Hepatocyte (in vitro differentiated cells): ENCODE results near the gene STT3B. TPM values are rescaled to one million over a fixed set of nuclear protein-coding genes. Genes with fewer than 3 reads are reported as not detected.
A peak's percentile ranks its signal among the peaks of the same experiment; 100 is the strongest.

Experiments used
- DNase-seq: peaks from one replicate; pipeline ENCODE4 v3.0.0-alpha.2; 2016; ENCODE audit warnings: low spot score
- H2AFZ ChIP-seq: fragments of 200-600 bp; sonication (generic); 2 replicates; pipeline ENCODE4 v1.6.0; 2016; ENCODE audit warnings: antibody characterized with exemption, mild to moderate bottlenecking
- H3K27ac ChIP-seq: fragments of 200-600 bp; sonication (generic); 2 replicates; pipeline ENCODE4 v1.5.1; 2016; ENCODE audit warnings: mild to moderate bottlenecking
- H3K27me3 ChIP-seq: fragments of 200-600 bp; sonication (generic); 2 replicates; pipeline ENCODE4 v1.6.1; 2016
- H3K36me3 ChIP-seq: fragments of 200-600 bp; sonication (generic); replicated peaks from 2 replicates; pipeline ENCODE4 v1.5.1; 2016; ENCODE audit warnings: low read depth; ENCODE audit not compliant: insufficient read depth
- H3K4me1 ChIP-seq: fragments of 200-600 bp; sonication (generic); 2 replicates; pipeline ENCODE4 v1.5.1; 2016; ENCODE audit warnings: mild to moderate bottlenecking, moderate library complexity; ENCODE audit not compliant: insufficient read depth
- H3K4me2 ChIP-seq: fragments of 200-600 bp; sonication (generic); 2 replicates; pipeline ENCODE4 v1.6.0; 2016
- H3K4me3 ChIP-seq: fragments of 200-600 bp; sonication (generic); 2 replicates; pipeline ENCODE4 v1.5.1; 2016; ENCODE audit warnings: mild to moderate bottlenecking
- H3K79me2 ChIP-seq: fragments of 200-600 bp; sonication (generic); 2 replicates; pipeline ENCODE4 v1.6.0; 2017; ENCODE audit warnings: mild to moderate bottlenecking
- H3K9me2 ChIP-seq: fragments of 200-600 bp; sonication (generic); replicated peaks from 2 replicates; pipeline ENCODE4 v1.6.0; 2017; ENCODE audit warnings: mild to moderate bottlenecking; ENCODE audit not compliant: insufficient read depth
- H3K9me3 ChIP-seq: fragments of 200-600 bp; sonication (generic); 2 replicates; pipeline ENCODE4 v1.5.1; 2016; ENCODE audit warnings: low read depth, mild to moderate bottlenecking
- H4K20me1 ChIP-seq: fragments of 200-600 bp; sonication (generic); 2 replicates; pipeline ENCODE4 v1.6.0; 2016; ENCODE audit warnings: mild to moderate bottlenecking; ENCODE audit not compliant: insufficient read depth, poor library complexity, severe bottlenecking
- EZH2 ChIP-seq: fragments of 200-600 bp; sonication (generic); IDR thresholded peaks from 2 replicates; pipeline ENCODE4 v1.6.1; 2016; ENCODE audit warnings: antibody characterized with exemption, mild to moderate bottlenecking, borderline replicate concordance
- EZH2phosphoT487 ChIP-seq: fragments of 200-600 bp; sonication (generic); IDR thresholded peaks from one replicate; pipeline ENCODE4 v1.6.1; 2018; ENCODE audit warnings: antibody characterized with exemption, mild to moderate bottlenecking, low read depth, moderate library complexity; ENCODE audit not compliant: unreplicated experiment, severe bottlenecking
- WGBS: methylation state at CpG from one replicate; pipeline ENCODE4 v1.1.6; 2016; ENCODE audit warnings: low lambda C conversion rate; ENCODE audit errors: missing lambda C conversion rate; 5-methylcytosine and 5-hydroxymethylcytosine counted together
- polyA plus RNA-seq: library from polyadenylated mRNA; unstranded; fragments of >200 nt; fragmentation: Nextera tagmentation; extraction: Ambion mirVana; gene quantifications from 2 replicates; pipeline ENCODE4 v1.2.1, GENCODE V29; 2016
- total RNA-seq: library from RNA; depleted of rRNA; stranded (reverse); fragments of >200 nt; gene quantifications from 2 replicates; pipeline ENCODE4 v1.2.3, GENCODE V29; 2014
- TF ChIP-seq, protein P1 (sequence below): fragments of 200-600 bp; sonication (generic); IDR thresholded peaks from 2 replicates; pipeline ENCODE4 v1.5.1; 2016; ENCODE audit warnings: antibody characterized with exemption, mild to moderate bottlenecking; ENCODE audit not compliant: poor library complexity

The STT3B gene
- total and polyA plus RNA-seq, 2 experiments from 2014 or later, result 101 to 253 TPM

DNA sequence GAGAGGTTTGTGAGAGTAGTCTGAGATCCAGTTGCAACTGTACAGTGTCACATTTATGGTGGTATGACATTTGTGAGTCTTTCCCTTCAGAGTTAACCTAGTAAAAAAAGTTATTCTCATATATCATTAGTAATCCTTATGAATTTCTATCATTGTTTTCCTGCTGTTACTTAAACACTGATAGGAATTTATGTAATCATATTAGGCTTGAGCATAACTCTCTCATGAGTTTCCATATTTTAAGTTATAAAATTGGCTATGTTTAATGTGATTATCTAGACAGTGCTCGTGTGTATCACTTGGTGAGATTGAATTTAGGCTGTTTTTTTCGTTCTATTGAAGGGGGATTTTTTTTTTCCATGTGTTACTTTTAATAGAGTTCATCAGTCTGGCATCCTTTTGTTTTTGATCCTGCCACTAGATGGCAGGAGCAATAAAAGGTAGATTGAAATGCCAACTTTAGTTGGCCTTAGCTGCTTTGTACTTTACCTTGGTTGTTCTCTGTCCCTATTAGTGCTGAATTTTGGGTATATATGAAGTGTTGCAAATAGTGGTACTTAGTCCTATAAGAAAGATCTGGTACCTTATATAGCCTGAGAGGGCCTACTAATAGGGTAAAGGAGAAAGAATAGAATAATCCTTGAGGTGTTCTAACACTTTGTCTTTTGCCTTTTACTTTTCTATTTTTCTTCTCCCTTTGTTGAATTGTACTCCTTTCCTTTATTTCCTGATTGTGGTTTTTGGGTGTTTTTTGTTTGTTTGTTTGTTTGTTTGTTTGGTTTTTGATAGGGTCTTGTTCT, 17.9 kb downstream of the STT3B start:
- H3K27me3 ChIP-seq, result no peaks in the 10 kb centered on the region
- H3K27ac ChIP-seq, result no peak overlapping the region
- H3K9me3 ChIP-seq, result no peaks in the 10 kb centered on the region
- no peaks in the 10 kb centered on the region for H3K36me3 ChIP-seq
- no peak overlapping the region for H3K4me2 ChIP-seq
- peaks cover 70% of the 10 kb centered on the region for H4K20me1 ChIP-seq
- peaks cover 98% of the 10 kb centered on the region for H3K79me2 ChIP-seq
- WGBS, result 34% methylated on average over 2 of the region's 2 CpGs
- no peak overlapping the region for H3K4me3 ChIP-seq
- peak; percentile 12 for DNase-seq
- TF ChIP-seq EZH2 (no peak), EZH2phosphoT487 (no peak)
- TF ChIP-seq, protein P1, sequence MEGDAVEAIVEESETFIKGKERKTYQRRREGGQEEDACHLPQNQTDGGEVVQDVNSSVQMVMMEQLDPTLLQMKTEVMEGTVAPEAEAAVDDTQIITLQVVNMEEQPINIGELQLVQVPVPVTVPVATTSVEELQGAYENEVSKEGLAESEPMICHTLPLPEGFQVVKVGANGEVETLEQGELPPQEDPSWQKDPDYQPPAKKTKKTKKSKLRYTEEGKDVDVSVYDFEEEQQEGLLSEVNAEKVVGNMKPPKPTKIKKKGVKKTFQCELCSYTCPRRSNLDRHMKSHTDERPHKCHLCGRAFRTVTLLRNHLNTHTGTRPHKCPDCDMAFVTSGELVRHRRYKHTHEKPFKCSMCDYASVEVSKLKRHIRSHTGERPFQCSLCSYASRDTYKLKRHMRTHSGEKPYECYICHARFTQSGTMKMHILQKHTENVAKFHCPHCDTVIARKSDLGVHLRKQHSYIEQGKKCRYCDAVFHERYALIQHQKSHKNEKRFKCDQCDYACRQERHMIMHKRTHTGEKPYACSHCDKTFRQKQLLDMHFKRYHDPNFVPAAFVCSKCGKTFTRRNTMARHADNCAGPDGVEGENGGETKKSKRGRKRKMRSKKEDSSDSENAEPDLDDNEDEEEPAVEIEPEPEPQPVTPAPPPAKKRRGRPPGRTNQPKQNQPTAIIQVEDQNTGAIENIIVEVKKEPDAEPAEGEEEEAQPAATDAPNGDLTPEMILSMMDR, result peak; percentile 59
- no peak overlapping the region for H2AFZ ChIP-seq
- H3K4me1 ChIP-seq, result peaks cover 3% of the 10 kb centered on the region
- H3K9me2 ChIP-seq, result no peaks in the 10 kb centered on the region

DNA sequence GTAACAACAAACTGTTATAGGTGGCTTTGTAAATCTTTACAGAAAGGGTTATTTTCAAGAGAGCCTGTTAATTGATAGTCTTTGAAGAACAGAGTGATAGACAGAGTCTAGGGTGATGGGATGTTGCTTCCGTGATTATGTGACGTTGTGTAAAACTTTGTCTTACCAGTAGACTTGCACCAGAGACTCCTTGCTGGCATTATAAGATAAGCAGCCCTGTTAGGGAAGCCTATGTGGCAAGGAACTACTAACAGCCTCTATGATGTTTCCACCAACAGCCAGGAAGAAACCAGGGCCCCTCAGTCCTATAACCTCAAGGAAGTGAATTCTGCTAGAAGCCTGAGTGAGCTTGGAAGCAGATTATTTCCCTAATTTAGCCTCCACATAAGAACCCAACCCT, 18.9 kb downstream of the STT3B start:
- Histone ChIP-seq H3K4me2 (no peak overlapping the region), H3K9me2 (no peaks in the 10 kb centered on the region), H3K9me3 (no peaks in the 10 kb centered on the region), H2AFZ (no peak overlapping the region), H3K27me3 (no peaks in the 10 kb centered on the region), H3K4me1 (peaks cover 3% of the 10 kb centered on the region), H3K27ac (no peak overlapping the region), H4K20me1 (peaks cover 66% of the 10 kb centered on the region), H3K79me2 (peaks cover 98% of the 10 kb centered on the region), H3K36me3 (no peaks in the 10 kb centered on the region), H3K4me3 (no peak overlapping the region)
- WGBS, result 93% methylated on average over 2 of the region's 2 CpGs
- no peak for TF ChIP-seq EZH2phosphoT487
- TF ChIP-seq EZH2, result no peak
- TF ChIP-seq, protein P1, result no peak
- DNase-seq, result no peak

DNA sequence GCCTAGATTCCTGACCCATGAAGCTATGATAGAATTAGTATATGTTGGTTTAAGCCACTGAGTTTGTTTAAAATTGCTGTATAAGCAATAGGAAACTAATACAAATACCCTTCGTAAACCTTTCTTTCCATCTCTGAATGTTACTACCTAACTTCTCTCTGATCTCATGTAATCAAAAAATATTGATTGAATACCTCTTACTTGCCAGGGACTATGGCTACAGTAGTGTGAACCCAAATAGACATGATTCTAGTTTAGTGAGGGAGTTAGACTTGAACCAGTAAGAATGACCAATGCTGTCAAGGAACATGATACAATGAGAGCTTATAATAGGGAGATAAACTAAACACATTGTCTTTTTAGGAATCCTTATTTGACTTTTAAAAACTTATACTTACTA, 19.4 kb downstream of the STT3B start:
- Histone ChIP-seq H3K27me3 (no peaks in the 10 kb centered on the region), H3K4me3 (no peak overlapping the region), H4K20me1 (peaks cover 62% of the 10 kb centered on the region), H3K9me3 (no peaks in the 10 kb centered on the region), H3K36me3 (no peaks in the 10 kb centered on the region), H3K4me2 (no peak overlapping the region), H2AFZ (no peak overlapping the region), H3K27ac (no peak overlapping the region), H3K79me2 (peaks cover 98% of the 10 kb centered on the region), H3K9me2 (no peaks in the 10 kb centered on the region), H3K4me1 (peaks cover 3% of the 10 kb centered on the region)
- DNase-seq, result no peak
- 96% methylated on average over 1 of the region's 1 CpG for WGBS
- TF ChIP-seq EZH2phosphoT487 (no peak), EZH2 (no peak)
- TF ChIP-seq, protein P1, result no peak
